B cell (primary cell): ENCODE measurements around the gene BIN2. TPM values are rescaled to one million over a fixed set of nuclear protein-coding genes. Genes with fewer than 3 reads are reported as not detected.

Experiments used
- ATAC-seq: fragments of 200-7000 bp; cut with Tn5 transposase; one replicate; pipeline ENCODE4 v1.10.0; 2021; ENCODE audit warnings: low read depth, mild to moderate bottlenecking, moderate number of reproducible peaks, moderate library complexity
- CTCF ChIA-PET: fragments of 350-600 bp; sonication (Branson Sonifier 250); formaldehyde crosslinking; loops from one replicate; lab custom pipeline; 2021; ENCODE audit warnings: antibody characterized with exemption, inconsistent platforms; lab: Charles Lee
- POLR2A ChIA-PET: fragments of 350-600 bp; sonication (Branson Sonifier 250); formaldehyde crosslinking; loops from one replicate; lab custom pipeline; 2021; ENCODE audit warnings: antibody characterized with exemption; lab: Charles Lee
- DNase-seq: peaks from one replicate; pipeline ENCODE4 v3.0.0; 2013
- H2AFZ ChIP-seq: 2 replicates; pipeline ENCODE4 v1.6.1; 2012; ENCODE audit warnings: mild to moderate bottlenecking, low read depth, low read length; ENCODE audit not compliant: insufficient read depth, poor library complexity, severe bottlenecking
- H3K27ac ChIP-seq, 2 donors: 1 replicate in 1 of 2; 2 replicates in 1 of 2; pipeline ENCODE4 v1.5.1; 2012 to 2013; ENCODE audit warnings: low read length in 2 of 2, mild to moderate bottlenecking in 2 of 2, moderate library complexity in 1 of 2
- H3K27me3 ChIP-seq, 4 experiments: fragments of 200-600 bp in 1 of 4; sonication (generic) in 1 of 4; replicated peaks in 1 of 4; 1 replicate in 2 of 4; 2 replicates in 2 of 4; pipeline versions ENCODE4 v1.6.1 to v1.7.0; 2013 to 2016; ENCODE audit warnings: low read length in 3 of 4, mild to moderate bottlenecking in 2 of 4, mixed read lengths in 1 of 4, moderate library complexity in 1 of 4; ENCODE audit not compliant: insufficient read depth in 4 of 4, control insufficient read depth in 3 of 4; ENCODE audit errors: control extremely low read depth in 1 of 4
- H3K36me3 ChIP-seq, 2 experiments: replicated peaks in 1 of 2; 1 replicate in 1 of 2; 2 replicates in 1 of 2; pipeline versions ENCODE4 v1.6.1 to v1.7.1; 2013; ENCODE audit warnings: low read length in 1 of 2; ENCODE audit not compliant: insufficient read depth in 2 of 2, control insufficient read depth in 1 of 2; ENCODE audit errors: control extremely low read depth in 1 of 2, extremely low read depth in 1 of 2
- H3K4me1 ChIP-seq, 2 donors: fragments of 200-600 bp in 1 of 2; sonication (generic) in 1 of 2; 1 replicate in 1 of 2; 2 replicates in 1 of 2; pipeline versions ENCODE4 v1.5.1 to v1.6.1; 2013 to 2017; ENCODE audit warnings: low read length in 2 of 2; ENCODE audit not compliant: control insufficient read depth in 2 of 2, insufficient read depth in 2 of 2
- H3K4me2 ChIP-seq: replicated peaks from 2 replicates; pipeline ENCODE3; 2012; ENCODE audit warnings: mild to moderate bottlenecking, low read depth, low read length; ENCODE audit not compliant: poor library complexity, severe bottlenecking
- H3K4me3 ChIP-seq, 5 experiments: fragments of 200-600 bp in 1 of 5; sonication (generic) in 1 of 5; 1 replicate in 3 of 5; 2 replicates in 2 of 5; pipeline versions ENCODE4 v1.5.1 to v1.7.0; 2011 to 2016; ENCODE audit warnings: low read length in 4 of 5, mild to moderate bottlenecking in 4 of 5, low read depth in 2 of 5, control low read depth in 1 of 5, moderate library complexity in 1 of 5; ENCODE audit not compliant: insufficient read depth in 1 of 5; ENCODE audit errors: control extremely low read depth in 1 of 5, extremely low read depth in 1 of 5
- H3K79me2 ChIP-seq: fragments of 200-600 bp; sonication (generic); one replicate; pipeline ENCODE4 v1.6.0; 2016; ENCODE audit warnings: low read length; ENCODE audit not compliant: control insufficient read depth, insufficient read depth
- H3K9ac ChIP-seq: fragments of 200-600 bp; sonication (generic); 2 replicates; pipeline ENCODE4 v1.6.1; 2017; ENCODE audit warnings: mild to moderate bottlenecking, low read length, moderate library complexity
- H3K9me3 ChIP-seq, 3 donors: one replicate each; pipeline versions ENCODE4 v1.6.1 to v1.7.1; 2013; ENCODE audit warnings: low read length in 2 of 3; ENCODE audit not compliant: control insufficient read depth in 2 of 3, insufficient read depth in 1 of 3; ENCODE audit errors: control extremely low read depth in 1 of 3
- H4K20me1 ChIP-seq: 2 replicates; pipeline ENCODE4 v1.6.0; 2012; ENCODE audit warnings: mild to moderate bottlenecking, low read length; ENCODE audit not compliant: insufficient read depth, control insufficient read depth, poor library complexity, severe bottlenecking
- H3K27ac Mint-ChIP-seq: one replicate; pipeline ENCODE4 v1.8.0; 2021; ENCODE audit warnings: mixed read lengths
- H3K27me3 Mint-ChIP-seq: one replicate; pipeline ENCODE4 v1.8.0; 2021; ENCODE audit warnings: mixed read lengths
- H3K4me1 Mint-ChIP-seq: one replicate; pipeline ENCODE4 v1.8.0; 2021; ENCODE audit warnings: mixed read lengths
- H3K4me3 Mint-ChIP-seq: one replicate; pipeline ENCODE4 v1.8.0; 2021; ENCODE audit warnings: mixed read lengths
- H3K9me3 Mint-ChIP-seq: one replicate; pipeline ENCODE4 v1.8.0; 2022; ENCODE audit warnings: mixed read lengths; ENCODE audit not compliant: insufficient read depth
- CTCF ChIP-seq: fragments of 200-600 bp; IDR thresholded peaks from one replicate; pipeline ENCODE4 v1.8.0; 2022; ENCODE audit warnings: antibody characterized with exemption, mild to moderate bottlenecking
- EZH2 ChIP-seq: IDR thresholded peaks from 2 replicates; pipeline ENCODE4 v1.6.1; 2012; ENCODE audit warnings: borderline replicate concordance, low read depth, mild to moderate bottlenecking, moderate library complexity, low read length; ENCODE audit not compliant: insufficient read depth, poor library complexity, severe bottlenecking
- WGBS: methylation state at CpG from one replicate; pipeline ENCODE4 v1.1.5; 2013; ENCODE audit warnings: missing lambda C conversion rate; ENCODE audit not compliant: insufficient coverage; 5-methylcytosine and 5-hydroxymethylcytosine counted together
- intact Hi-C: fragments of 100-400 bp; cut with micrococcal nuclease; formaldehyde crosslinking; loops from one replicate; pipeline ENCODE4 v1.10.0; 2022
- polyA plus RNA-seq: library from polyadenylated mRNA; depleted of rRNA; stranded (reverse); fragments of >200 nt; gene quantifications from 2 replicates; pipeline ENCODE4 v1.2.3, GENCODE V29; 2012
- total RNA-seq, 2 donors: library from RNA; stranded (reverse); fragments of 120-200 nt in 1 of 2; gene quantifications; 1 replicate in 1 of 2; 2 replicates in 1 of 2; pipeline versions ENCODE4 v1.2.3 to v1.2.4, GENCODE V29; 2013 to 2022

The BIN2 gene
- total and polyA plus RNA-seq, 2 donors (not counting 1 experiment from before 2014, with no cell fraction given), result 41.5 to 100 TPM

DNA sequence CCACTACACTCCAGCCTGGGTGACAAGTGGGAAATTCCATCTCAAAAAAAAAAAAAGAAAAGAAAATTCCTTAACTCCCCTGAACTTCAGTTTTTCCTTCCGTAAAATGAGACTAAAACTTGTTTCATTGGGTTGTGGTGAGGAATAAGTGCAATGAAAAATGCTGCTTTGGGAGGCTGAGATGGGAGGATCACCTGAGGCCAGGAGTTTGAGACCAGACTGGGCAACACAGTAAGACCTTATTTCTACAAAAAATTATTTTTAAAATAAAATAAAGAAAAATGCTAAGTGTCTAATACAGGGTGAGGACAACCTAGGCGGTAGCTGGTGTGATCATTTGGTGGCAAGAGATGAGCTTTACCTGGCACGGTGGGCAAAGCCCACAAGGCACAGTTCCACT lies 60.6 kb downstream of the BIN2 start:
- POLR2A ChIA-PET, result interaction anchor here (0.6 to 0.7 kb wide), 2 partner anchors 13 to 775 kb away, joined by 4 to 5 read pairs; no protein-coding TSS in a partner anchor

More for the DNA sequence above, 60.6 kb downstream of the BIN2 start:
- H3K27ac Mint-ChIP-seq, result no peak overlapping the region
- DNase-seq, result no peak
- Histone ChIP-seq H3K27ac (no peak overlapping the region), H3K36me3 (no peaks in the 10 kb centered on the region), H4K20me1 (no peaks in the 10 kb centered on the region), H3K9me3 (peaks cover 0 to 2% (median 0%) of the 10 kb centered on the region in 3 donors), H3K4me2 (no peak overlapping the region), H3K4me3 (no peak overlapping the region), H3K4me1 (peaks cover 0 to 5% of the 10 kb centered on the region in 2 donors), H3K27me3 (no peaks in the 10 kb centered on the region), H3K9ac (no peak overlapping the region), H3K79me2 (peaks cover 22% of the 10 kb centered on the region), H2AFZ (no peak overlapping the region)
- peaks cover 20% of the 10 kb centered on the region for H3K4me1 Mint-ChIP-seq
- CTCF ChIA-PET, result interaction anchor here (0.7 to 4.6 kb wide), 13 partner anchors 14 to 498 kb away, joined by 3 to 64 read pairs (median 5); no protein-coding TSS in a partner anchor
- WGBS, result 95% methylated on average over 2 of the region's 3 CpGs
- no peak for ATAC-seq
- intact Hi-C loops, result no loop called here
- no peaks in the 10 kb centered on the region for H3K27me3 Mint-ChIP-seq
- no peak for TF ChIP-seq CTCF
- TF ChIP-seq EZH2, result no peak
- H3K4me3 Mint-ChIP-seq, result no peak overlapping the region
- H3K9me3 Mint-ChIP-seq, result no peaks in the 10 kb centered on the region
